DMS153 treated with DMSO at 0.1 percent for 48 hours (cell line): ENCODE results near the gene ERBB4.
A peak's percentile ranks its signal among the peaks of the same experiment; 100 is the strongest.
"Not testable (repeated sequence)": the region's sequence is repeated elsewhere in the genome, so short reads cannot be mapped to it uniquely, and the experiment has no call there.

Experiments
- DNase-seq: peaks from one replicate; lab custom pipeline; 2025; ENCODE audit not compliant: unreplicated experiment; lab: John Stamatoyannopoulos, UW

Gene ERBB4

GRCh38 chr2:212024040-212024439 is 514.6 kb downstream of the ERBB4 start:
- no peak for DNase-seq

- DNase-seq: no peak
Measured at GRCh38 chr2:212022966-212023365, 515.6 kb downstream of the ERBB4 start.

GRCh38 chr2:212021947-212022346 is 516.7 kb downstream of the ERBB4 start:
- no peak for DNase-seq

- no peak for DNase-seq
Measured at GRCh38 chr2:212015588-212015987, 523.0 kb downstream of the ERBB4 start.

GRCh38 chr2:212013626-212014025 is 525.0 kb downstream of the ERBB4 start:
- DNase-seq: no peak

- not testable (repeated sequence) for DNase-seq
Measured at GRCh38 chr2:212010305-212010704, 528.3 kb downstream of the ERBB4 start.

- no peak for DNase-seq
Measured at GRCh38 chr2:212007972-212008371, 530.6 kb downstream of the ERBB4 start.

GRCh38 chr2:212005085-212005671 is 533.4 kb downstream of the ERBB4 start:
- peak; percentile 28 for DNase-seq

- no peak for DNase-seq
Measured at GRCh38 chr2:212001325-212001724, 537.3 kb downstream of the ERBB4 start.

- no peak for DNase-seq
Measured at GRCh38 chr2:211996857-211997256, 541.7 kb downstream of the ERBB4 start.

- DNase-seq: no peak
Measured at GRCh38 chr2:211994806-211995205, 543.8 kb downstream of the ERBB4 start.

- DNase-seq: no peak
Measured at GRCh38 chr2:211990335-211990734, 548.3 kb downstream of the ERBB4 start.

- no peak for DNase-seq
Measured at GRCh38 chr2:211986313-211986712, 552.3 kb downstream of the ERBB4 start.

GRCh38 chr2:211985393-211985792 is 553.2 kb downstream of the ERBB4 start:
- no peak for DNase-seq

GRCh38 chr2:211982162-211982561 is 556.4 kb downstream of the ERBB4 start:
- no peak for DNase-seq

GRCh38 chr2:211981451-211981850 is 557.2 kb downstream of the ERBB4 start:
- no peak for DNase-seq

- no peak for DNase-seq
Measured at GRCh38 chr2:211976076-211976475, 562.5 kb downstream of the ERBB4 start.

- no peak for DNase-seq
Measured at GRCh38 chr2:211967234-211967633, 571.4 kb downstream of the ERBB4 start.

GRCh38 chr2:211963969-211964368 is 574.6 kb downstream of the ERBB4 start:
- DNase-seq: no peak

- DNase-seq: no peak
Measured at GRCh38 chr2:211957799-211958198, 580.8 kb downstream of the ERBB4 start.

GRCh38 chr2:211955648-211956047 is 583.0 kb downstream of the ERBB4 start:
- no peak for DNase-seq

GRCh38 chr2:211948932-211949331 is 589.7 kb downstream of the ERBB4 start:
- DNase-seq: no peak

- DNase-seq: no peak
Measured at GRCh38 chr2:211946960-211947359, 591.6 kb downstream of the ERBB4 start.
